ENCODE measurements around the gene VENTX. TPM values are rescaled to one million over a fixed set of nuclear protein-coding genes. Genes with fewer than 3 reads are reported as not detected.

The VENTX gene
- total RNA-seq, 1 donor from 2014 or later: 0.23 TPM

DNA sequence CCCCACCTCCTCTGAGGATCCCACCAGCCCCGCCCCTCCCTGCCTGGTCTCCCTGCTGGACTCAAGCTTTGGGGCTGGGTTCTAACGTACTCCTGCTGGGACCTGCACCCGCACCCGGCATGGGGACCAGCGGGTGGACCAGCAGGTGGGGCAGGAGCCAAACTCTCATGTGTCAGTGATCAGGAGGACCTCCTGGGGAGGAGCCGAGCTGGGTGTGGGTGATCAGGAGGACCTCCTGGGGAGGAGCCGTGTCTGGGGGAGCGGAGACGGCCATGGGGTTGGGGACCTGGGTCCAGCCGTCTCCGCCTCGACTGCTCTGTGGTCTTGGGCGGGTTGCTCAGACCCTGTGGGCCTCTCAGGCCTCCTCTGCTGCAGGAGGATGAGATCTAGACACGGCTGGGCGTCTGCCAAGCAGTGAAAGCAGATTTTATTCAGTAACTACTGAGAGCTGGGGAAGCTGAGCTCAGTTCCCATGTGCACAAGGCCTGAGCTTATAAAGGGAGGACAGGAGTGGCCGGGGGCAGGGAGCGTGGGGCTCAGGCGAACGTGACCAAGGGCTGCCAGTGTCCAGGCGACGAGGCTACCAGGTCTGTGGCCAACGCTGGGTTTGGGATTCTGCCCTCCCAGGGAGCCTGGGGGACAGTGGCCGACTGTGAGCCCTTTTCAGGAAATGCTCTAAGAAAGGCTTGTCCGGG, 41.3 kb upstream of the VENTX start:
- Mint-ChIP-seq H3K27me3 (ENCODE audit: unreplicated experiment) (peaks cover 13% of the 10 kb centered on the region), H3K9me3 (ENCODE audit: unreplicated experiment) (no peaks in the 10 kb centered on the region), H3K4me3 (ENCODE audit: unreplicated experiment) (no peak overlapping the region), H3K27ac (ENCODE audit: unreplicated experiment) (peak overlapping the region; percentile 52), H3K36me3 (ENCODE audit: low read depth, unreplicated experiment) (peaks cover 5% of the 10 kb centered on the region), H3K4me1 (ENCODE audit: unreplicated experiment) (no peaks in the 10 kb centered on the region)
- DNase-seq (ENCODE audit: low spot score): no peak
- TF ChIP-seq, protein P1, sequence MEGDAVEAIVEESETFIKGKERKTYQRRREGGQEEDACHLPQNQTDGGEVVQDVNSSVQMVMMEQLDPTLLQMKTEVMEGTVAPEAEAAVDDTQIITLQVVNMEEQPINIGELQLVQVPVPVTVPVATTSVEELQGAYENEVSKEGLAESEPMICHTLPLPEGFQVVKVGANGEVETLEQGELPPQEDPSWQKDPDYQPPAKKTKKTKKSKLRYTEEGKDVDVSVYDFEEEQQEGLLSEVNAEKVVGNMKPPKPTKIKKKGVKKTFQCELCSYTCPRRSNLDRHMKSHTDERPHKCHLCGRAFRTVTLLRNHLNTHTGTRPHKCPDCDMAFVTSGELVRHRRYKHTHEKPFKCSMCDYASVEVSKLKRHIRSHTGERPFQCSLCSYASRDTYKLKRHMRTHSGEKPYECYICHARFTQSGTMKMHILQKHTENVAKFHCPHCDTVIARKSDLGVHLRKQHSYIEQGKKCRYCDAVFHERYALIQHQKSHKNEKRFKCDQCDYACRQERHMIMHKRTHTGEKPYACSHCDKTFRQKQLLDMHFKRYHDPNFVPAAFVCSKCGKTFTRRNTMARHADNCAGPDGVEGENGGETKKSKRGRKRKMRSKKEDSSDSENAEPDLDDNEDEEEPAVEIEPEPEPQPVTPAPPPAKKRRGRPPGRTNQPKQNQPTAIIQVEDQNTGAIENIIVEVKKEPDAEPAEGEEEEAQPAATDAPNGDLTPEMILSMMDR (IDR thresholded peaks at IDR 0.05; ENCODE audit: unreplicated experiment): no peak

DNA sequence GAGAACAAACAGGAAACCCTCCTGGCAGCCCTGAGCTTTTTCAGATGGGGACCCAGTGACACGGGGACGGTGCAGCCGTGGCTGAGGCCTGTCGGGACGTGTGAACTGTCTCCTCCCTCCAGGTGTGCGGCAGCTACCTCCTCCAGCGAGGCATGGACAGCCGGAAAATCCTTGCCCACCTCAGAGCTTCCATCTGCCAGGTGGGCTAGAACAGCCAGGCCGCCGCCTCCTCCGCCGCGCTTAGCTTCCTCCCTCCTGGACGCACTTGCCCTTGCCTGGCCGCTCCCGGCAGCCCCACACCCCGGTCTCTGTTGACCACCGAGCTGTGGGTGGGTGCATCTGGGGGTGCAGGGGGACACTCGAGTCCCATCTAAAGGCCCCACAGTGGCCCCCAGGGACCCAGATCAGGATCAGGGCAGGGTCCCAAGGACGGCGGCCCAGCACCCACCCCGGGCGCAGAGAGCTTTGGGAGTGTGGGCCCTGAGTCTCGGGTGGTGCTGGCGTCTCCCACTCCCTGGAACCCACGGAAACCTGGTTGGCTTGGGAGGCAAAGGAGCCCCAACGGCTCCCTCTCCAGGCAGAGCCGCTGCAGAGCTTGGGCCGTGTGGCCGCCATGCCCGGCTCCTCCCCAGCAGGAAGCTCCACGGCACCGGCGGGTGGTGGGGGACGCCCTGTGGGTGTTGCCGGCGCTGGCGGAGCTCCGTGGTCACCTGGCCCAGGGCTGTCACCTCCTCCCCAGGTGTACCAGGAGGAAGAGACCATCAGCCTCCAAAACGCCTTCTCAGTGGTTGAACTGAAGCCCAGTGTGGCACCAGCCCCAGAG, 40.5 kb upstream of the VENTX start:
- no peak for DNase-seq (ENCODE audit: low spot score)

DNA sequence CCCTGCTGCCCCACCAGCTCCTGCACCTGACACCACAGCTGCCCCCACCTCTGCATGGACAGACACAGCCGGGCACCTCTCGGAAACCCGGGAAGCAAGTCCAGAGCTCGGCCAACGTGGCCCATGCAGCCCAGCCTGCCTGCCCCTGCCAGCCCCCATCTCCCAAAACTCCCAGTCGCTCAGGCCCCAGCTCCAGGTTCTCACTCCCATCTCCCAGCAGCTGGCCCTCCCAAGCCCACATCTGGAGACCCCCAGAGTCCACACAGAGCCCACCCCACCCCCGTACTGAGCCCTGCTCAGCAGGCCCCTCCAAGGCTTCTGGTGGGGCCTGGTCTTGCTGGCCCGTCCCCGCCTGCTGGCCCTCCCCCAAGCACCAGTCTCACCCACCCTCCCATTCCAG, 39.9 kb upstream of the VENTX start:
- H3K27me3 Mint-ChIP-seq (ENCODE audit: unreplicated experiment): peaks cover 13% of the 10 kb centered on the region
- H3K4me1 Mint-ChIP-seq (ENCODE audit: unreplicated experiment): no peaks in the 10 kb centered on the region
- no peak overlapping the region for H3K27ac Mint-ChIP-seq (ENCODE audit: unreplicated experiment)
- peaks cover 5% of the 10 kb centered on the region for H3K36me3 Mint-ChIP-seq (ENCODE audit: low read depth, unreplicated experiment)
- TF ChIP-seq, protein P1 (IDR thresholded peaks at IDR 0.05; ENCODE audit: unreplicated experiment): no peak
- no peak overlapping the region for H3K4me3 Mint-ChIP-seq (ENCODE audit: unreplicated experiment)
- DNase-seq (ENCODE audit: low spot score): no peak
- H3K9me3 Mint-ChIP-seq (ENCODE audit: unreplicated experiment): no peaks in the 10 kb centered on the region

More for the DNA sequence above, 40.5 kb upstream of the VENTX start:
- TF ChIP-seq, protein P1 (IDR thresholded peaks at IDR 0.05; ENCODE audit: unreplicated experiment): no peak
- peaks cover 5% of the 10 kb centered on the region for H3K36me3 Mint-ChIP-seq (ENCODE audit: low read depth, unreplicated experiment)
- peaks cover 13% of the 10 kb centered on the region for H3K27me3 Mint-ChIP-seq (ENCODE audit: unreplicated experiment)
- no peaks in the 10 kb centered on the region for H3K9me3 Mint-ChIP-seq (ENCODE audit: unreplicated experiment)
- no peak overlapping the region for H3K4me3 Mint-ChIP-seq (ENCODE audit: unreplicated experiment)
- no peak overlapping the region for H3K27ac Mint-ChIP-seq (ENCODE audit: unreplicated experiment)
- no peaks in the 10 kb centered on the region for H3K4me1 Mint-ChIP-seq (ENCODE audit: unreplicated experiment)

DNA sequence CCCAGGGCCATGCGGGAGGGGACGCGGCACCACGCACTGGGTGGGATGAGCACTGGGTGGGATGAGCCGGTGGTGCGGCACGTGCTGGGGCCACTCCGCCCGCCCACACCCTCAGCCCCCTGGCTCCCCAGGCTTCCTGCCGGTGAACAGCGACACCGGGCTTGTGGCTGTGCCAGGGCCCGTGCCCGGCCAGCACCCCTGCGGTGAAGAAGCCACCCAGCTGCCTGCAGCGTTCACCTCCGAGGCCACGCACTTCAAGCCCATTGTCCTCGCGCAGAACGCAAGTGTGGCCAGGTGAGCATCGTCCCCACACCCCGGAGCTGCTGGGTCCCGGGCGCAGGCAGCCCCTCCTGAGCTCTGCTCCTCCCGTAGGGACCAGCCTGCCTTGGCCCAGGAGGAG, 39.4 kb upstream of the VENTX start:
- TF ChIP-seq, protein P1 (IDR thresholded peaks at IDR 0.05; ENCODE audit: unreplicated experiment): no peak
- H3K36me3 Mint-ChIP-seq (ENCODE audit: low read depth, unreplicated experiment): peaks cover 5% of the 10 kb centered on the region
- H3K9me3 Mint-ChIP-seq (ENCODE audit: unreplicated experiment): no peaks in the 10 kb centered on the region
- no peak overlapping the region for H3K4me3 Mint-ChIP-seq (ENCODE audit: unreplicated experiment)
- DNase-seq (ENCODE audit: low spot score): no peak
- no peak overlapping the region for H3K27ac Mint-ChIP-seq (ENCODE audit: unreplicated experiment)
- no peaks in the 10 kb centered on the region for H3K4me1 Mint-ChIP-seq (ENCODE audit: unreplicated experiment)
- peaks cover 13% of the 10 kb centered on the region for H3K27me3 Mint-ChIP-seq (ENCODE audit: unreplicated experiment)

All from endothelial cell (in vitro differentiated cells).